Thoracic aorta endothelial cell (primary cell): ENCODE measurements around the gene PPEF1. TPM values are rescaled to one million over a fixed set of nuclear protein-coding genes. Genes with fewer than 3 reads are reported as not detected.

ENCODE experiments used
- total RNA-seq: library from RNA; depleted of rRNA; stranded (reverse); fragments of >200 nt; gene quantifications from 2 replicates; pipeline ENCODE4 v1.2.3, GENCODE V29; 2012

Gene PPEF1
- total RNA-seq: not detected in 2 replicates

GRCh38 chrX:18707426-18708049 is at the start of gene PPEF1:
PPEF1 (plus strand) TSS chrX:18707645; CDS start chrX:18707781, 136 bp downstream.

GRCh38 chrX:18672008-18672407 is 35.4 kb upstream of the PPEF1 start, which contains the start of gene RS1:
RS1 (minus strand) TSS chrX:18672108; CDS start chrX:18672068, 40 bp downstream.

Other genes with a start within 250 kb of the PPEF1 start
- gene RS1, start 35.5 kb upstream of the PPEF1 start, total RNA-seq: not detected in 2 replicates